GM23338 (cell line): ENCODE measurements around the gene ARF3. TPM values are rescaled to one million over a fixed set of nuclear protein-coding genes. Genes with fewer than 3 reads are reported as not detected.

Experiments used
- ATAC-seq: fragments of 200-7000 bp; cut with Tn5 transposase; 3 replicates; pipeline ENCODE4 v1.9.1; 2020
- DNase-seq: peaks from one replicate; pipeline ENCODE4 v3.0.0-alpha.2; 2015; ENCODE audit warnings: low spot score
- H2AFZ ChIP-seq: fragments of 200-600 bp; sonication (generic); 2 replicates; pipeline ENCODE4 v1.8.0; 2016; ENCODE audit warnings: antibody characterized with exemption, mild to moderate bottlenecking, moderate library complexity
- H3F3A ChIP-seq: fragments of 200-600 bp; sonication (generic); replicated peaks from 2 replicates; pipeline ENCODE4 v1.8.0; 2017; ENCODE audit warnings: antibody characterized with exemption, mixed run types, low read depth
- H3K27ac ChIP-seq: fragments of 200-600 bp; sonication (generic); 2 replicates; pipeline ENCODE4 v1.6.1; 2016; ENCODE audit warnings: low read depth
- H3K27me3 ChIP-seq: fragments of 200-600 bp; sonication (generic); 2 replicates; pipeline ENCODE4 v1.8.0; 2016; ENCODE audit warnings: mild to moderate bottlenecking, mixed run types, moderate library complexity; ENCODE audit not compliant: insufficient read depth
- H3K36me3 ChIP-seq: fragments of 200-600 bp; sonication (generic); 2 replicates; pipeline ENCODE4 v1.8.0; 2016; ENCODE audit warnings: mild to moderate bottlenecking; ENCODE audit not compliant: insufficient read depth
- H3K4me1 ChIP-seq: fragments of 200-600 bp; sonication (generic); 2 replicates; pipeline ENCODE4 v1.8.0; 2016; ENCODE audit warnings: mild to moderate bottlenecking, moderate library complexity; ENCODE audit not compliant: insufficient read depth
- H3K4me2 ChIP-seq: fragments of 200-600 bp; sonication (generic); 2 replicates; pipeline ENCODE4 v1.7.1; 2017; ENCODE audit warnings: mixed run types
- H3K4me3 ChIP-seq: fragments of 200-600 bp; sonication (generic); 2 replicates; pipeline ENCODE4 v1.6.1; 2016; ENCODE audit warnings: mixed run types
- H3K79me2 ChIP-seq: fragments of 200-600 bp; sonication (generic); replicated peaks from 2 replicates; pipeline ENCODE4 v1.8.0; 2017; ENCODE audit warnings: mild to moderate bottlenecking; ENCODE audit not compliant: insufficient read depth
- H3K9me2 ChIP-seq: fragments of 200-600 bp; sonication (generic); 2 replicates; pipeline ENCODE4 v1.8.0; 2017; ENCODE audit not compliant: insufficient read depth
- H4K20me1 ChIP-seq: fragments of 200-600 bp; sonication (generic); replicated peaks from 2 replicates; pipeline ENCODE4 v1.8.0; 2017; ENCODE audit warnings: mild to moderate bottlenecking; ENCODE audit not compliant: insufficient read depth
- H3K27ac Mint-ChIP-seq: 2 replicates; pipeline ENCODE4 v1.8.0; 2020; ENCODE audit warnings: inconsistent platforms, mild to moderate bottlenecking, moderate library complexity, mixed read lengths
- H3K27me3 Mint-ChIP-seq: 3 replicates; pipeline ENCODE4 v1.8.0; 2022; ENCODE audit warnings: low read depth, mild to moderate bottlenecking, moderate library complexity, mixed read lengths, inconsistent platforms; ENCODE audit not compliant: insufficient read depth, poor library complexity
- H3K36me3 Mint-ChIP-seq: 3 replicates; pipeline ENCODE4 v1.8.0; 2021; ENCODE audit warnings: low read depth, mild to moderate bottlenecking, inconsistent platforms, moderate library complexity, mixed read lengths
- H3K4me1 Mint-ChIP-seq: 3 replicates; pipeline ENCODE4 v1.8.0; 2020; ENCODE audit warnings: mild to moderate bottlenecking, inconsistent platforms, mixed read lengths
- H3K4me3 Mint-ChIP-seq: 3 replicates; pipeline ENCODE4 v1.8.0; 2021; ENCODE audit warnings: moderate library complexity, mild to moderate bottlenecking, inconsistent platforms, mixed read lengths
- H3K9me3 Mint-ChIP-seq: 3 replicates; pipeline ENCODE4 v1.8.0; 2020; ENCODE audit warnings: moderate library complexity, mild to moderate bottlenecking, inconsistent platforms, mixed read lengths
- CREB1 ChIP-seq: fragments of 250-450 bp; sonication (Bioruptor Pico); IDR thresholded peaks from 2 replicates; pipeline ENCODE4 v1.5.0; 2020; ENCODE audit warnings: low read depth, mild to moderate bottlenecking, moderate library complexity
- CTCF ChIP-seq, 2 experiments: fragments of 200-600 bp in 1 of 2; sonication (generic) in 1 of 2; conservative IDR thresholded peaks; 2 replicates each; pipeline versions ENCODE4 v1.5.1 to v1.6.1; 2016 to 2017; ENCODE audit warnings: antibody characterized with exemption in 2 of 2, low read depth in 2 of 2, mild to moderate bottlenecking in 2 of 2, moderate library complexity in 1 of 2
- ETS1 ChIP-seq: IDR thresholded peaks from 2 replicates; pipeline ENCODE4 v1.6.1; 2016; ENCODE audit warnings: antibody characterized with exemption
- EZH2 ChIP-seq: fragments of 200-600 bp; sonication (generic); IDR thresholded peaks from one replicate; pipeline ENCODE4 v1.8.0; 2017; ENCODE audit warnings: antibody characterized with exemption, mild to moderate bottlenecking, low read depth; ENCODE audit not compliant: unreplicated experiment
- EZH2phosphoT487 ChIP-seq: fragments of 200-600 bp; sonication (generic); IDR thresholded peaks from one replicate; pipeline ENCODE4 v1.8.1; 2018; ENCODE audit warnings: antibody characterized with exemption; ENCODE audit not compliant: unreplicated experiment
- JUNB ChIP-seq: IDR thresholded peaks from one replicate; pipeline ENCODE4 v1.6.1; 2016; ENCODE audit warnings: antibody characterized with exemption; ENCODE audit not compliant: unreplicated experiment
- NANOG ChIP-seq: IDR thresholded peaks from 2 replicates; pipeline ENCODE4 v1.6.1; 2016; ENCODE audit warnings: antibody characterized with exemption, borderline replicate concordance
- POLR2AphosphoS5 ChIP-seq: IDR thresholded peaks from 2 replicates; pipeline ENCODE4 v1.6.1; 2016; ENCODE audit warnings: antibody characterized with exemption, low read depth
- REST ChIP-seq: IDR thresholded peaks from one replicate; pipeline ENCODE4 v1.6.1; 2018; ENCODE audit warnings: antibody characterized with exemption; ENCODE audit not compliant: unreplicated experiment
- STAT1 ChIP-seq: IDR thresholded peaks from one replicate; pipeline ENCODE4 v1.6.1; 2016; ENCODE audit warnings: antibody characterized with exemption; ENCODE audit not compliant: unreplicated experiment
- ZNF114 ChIP-seq: fragments of 250-450 bp; sonication (Bioruptor Pico); IDR thresholded peaks from 2 replicates; pipeline ENCODE4 v1.5.0; 2020; ENCODE audit warnings: mild to moderate bottlenecking, moderate library complexity
- ZNF331 ChIP-seq: fragments of 250-450 bp; sonication (Bioruptor Pico); IDR thresholded peaks from 2 replicates; pipeline ENCODE4 v1.5.0; 2020; ENCODE audit warnings: low read depth, mild to moderate bottlenecking, moderate library complexity
- polyA plus RNA-seq: library from polyadenylated mRNA; unstranded; fragments of >200 nt; fragmentation: Nextera tagmentation; extraction: Ambion mirVana; gene quantifications from 2 replicates; pipeline ENCODE4 v1.2.1, GENCODE V29; 2016
- total RNA-seq: library from RNA; depleted of rRNA; stranded (reverse); fragments of >200 nt; shearing (Covaris generic); gene quantifications from 2 replicates; pipeline ENCODE4 v1.2.3, GENCODE V29; 2014
- TF ChIP-seq, protein P1 (sequence below): fragments of 250-450 bp; sonication (Bioruptor Pico); IDR thresholded peaks from 2 replicates; pipeline ENCODE4 v1.5.0; 2020; ENCODE audit warnings: mild to moderate bottlenecking, moderate library complexity

ARF3 gene
- total and polyA plus RNA-seq, 2 experiments from 2014 or later: 53.9 to 125 TPM

DNA sequence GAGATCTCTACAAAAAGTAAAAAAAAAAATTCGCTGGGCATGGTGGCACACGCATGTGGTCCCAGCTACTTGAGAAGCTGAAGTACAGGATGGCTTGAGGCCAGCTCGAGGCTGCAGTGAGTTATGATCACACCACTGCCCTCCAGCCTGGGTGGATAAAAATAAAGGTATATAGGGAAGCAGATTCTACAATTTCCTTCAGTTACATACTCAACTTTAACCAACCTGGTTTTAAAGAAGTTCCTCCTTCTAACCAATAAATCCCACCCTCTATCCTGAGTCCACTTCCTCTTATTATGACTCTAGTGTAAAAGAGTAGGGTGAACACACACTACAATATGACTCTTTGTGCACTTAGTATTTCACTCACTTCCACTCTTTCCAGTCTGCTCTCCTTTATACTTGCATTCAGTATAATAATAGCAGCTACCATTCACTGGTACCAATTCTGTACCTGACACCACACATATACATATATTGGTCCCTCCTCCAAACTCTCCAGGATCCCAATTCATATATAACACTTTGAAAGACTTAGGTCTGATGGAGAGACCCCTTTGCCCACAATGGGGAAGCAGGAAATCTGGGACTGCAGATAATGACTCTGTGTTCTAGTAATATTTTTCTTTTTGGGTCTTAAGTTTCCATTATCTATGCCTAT is 2.3 kb downstream of the ARF3 start:
- TF ChIP-seq ZNF114 (CRISPR knock-in tag) (no peak), EZH2phosphoT487 (no peak), NANOG (no peak), ETS1 (no peak), JUNB (no peak), EZH2 (no peak), CREB1 (CRISPR knock-in tag) (no peak), REST (no peak), POLR2AphosphoS5 (no peak), ZNF331 (CRISPR knock-in tag) (no peak), CTCF (conservative IDR thresholded peaks at IDR 0.05; ENCODE audit: low read depth in 2 of 2) (no peak), STAT1 (no peak)
- TF ChIP-seq, protein P1, sequence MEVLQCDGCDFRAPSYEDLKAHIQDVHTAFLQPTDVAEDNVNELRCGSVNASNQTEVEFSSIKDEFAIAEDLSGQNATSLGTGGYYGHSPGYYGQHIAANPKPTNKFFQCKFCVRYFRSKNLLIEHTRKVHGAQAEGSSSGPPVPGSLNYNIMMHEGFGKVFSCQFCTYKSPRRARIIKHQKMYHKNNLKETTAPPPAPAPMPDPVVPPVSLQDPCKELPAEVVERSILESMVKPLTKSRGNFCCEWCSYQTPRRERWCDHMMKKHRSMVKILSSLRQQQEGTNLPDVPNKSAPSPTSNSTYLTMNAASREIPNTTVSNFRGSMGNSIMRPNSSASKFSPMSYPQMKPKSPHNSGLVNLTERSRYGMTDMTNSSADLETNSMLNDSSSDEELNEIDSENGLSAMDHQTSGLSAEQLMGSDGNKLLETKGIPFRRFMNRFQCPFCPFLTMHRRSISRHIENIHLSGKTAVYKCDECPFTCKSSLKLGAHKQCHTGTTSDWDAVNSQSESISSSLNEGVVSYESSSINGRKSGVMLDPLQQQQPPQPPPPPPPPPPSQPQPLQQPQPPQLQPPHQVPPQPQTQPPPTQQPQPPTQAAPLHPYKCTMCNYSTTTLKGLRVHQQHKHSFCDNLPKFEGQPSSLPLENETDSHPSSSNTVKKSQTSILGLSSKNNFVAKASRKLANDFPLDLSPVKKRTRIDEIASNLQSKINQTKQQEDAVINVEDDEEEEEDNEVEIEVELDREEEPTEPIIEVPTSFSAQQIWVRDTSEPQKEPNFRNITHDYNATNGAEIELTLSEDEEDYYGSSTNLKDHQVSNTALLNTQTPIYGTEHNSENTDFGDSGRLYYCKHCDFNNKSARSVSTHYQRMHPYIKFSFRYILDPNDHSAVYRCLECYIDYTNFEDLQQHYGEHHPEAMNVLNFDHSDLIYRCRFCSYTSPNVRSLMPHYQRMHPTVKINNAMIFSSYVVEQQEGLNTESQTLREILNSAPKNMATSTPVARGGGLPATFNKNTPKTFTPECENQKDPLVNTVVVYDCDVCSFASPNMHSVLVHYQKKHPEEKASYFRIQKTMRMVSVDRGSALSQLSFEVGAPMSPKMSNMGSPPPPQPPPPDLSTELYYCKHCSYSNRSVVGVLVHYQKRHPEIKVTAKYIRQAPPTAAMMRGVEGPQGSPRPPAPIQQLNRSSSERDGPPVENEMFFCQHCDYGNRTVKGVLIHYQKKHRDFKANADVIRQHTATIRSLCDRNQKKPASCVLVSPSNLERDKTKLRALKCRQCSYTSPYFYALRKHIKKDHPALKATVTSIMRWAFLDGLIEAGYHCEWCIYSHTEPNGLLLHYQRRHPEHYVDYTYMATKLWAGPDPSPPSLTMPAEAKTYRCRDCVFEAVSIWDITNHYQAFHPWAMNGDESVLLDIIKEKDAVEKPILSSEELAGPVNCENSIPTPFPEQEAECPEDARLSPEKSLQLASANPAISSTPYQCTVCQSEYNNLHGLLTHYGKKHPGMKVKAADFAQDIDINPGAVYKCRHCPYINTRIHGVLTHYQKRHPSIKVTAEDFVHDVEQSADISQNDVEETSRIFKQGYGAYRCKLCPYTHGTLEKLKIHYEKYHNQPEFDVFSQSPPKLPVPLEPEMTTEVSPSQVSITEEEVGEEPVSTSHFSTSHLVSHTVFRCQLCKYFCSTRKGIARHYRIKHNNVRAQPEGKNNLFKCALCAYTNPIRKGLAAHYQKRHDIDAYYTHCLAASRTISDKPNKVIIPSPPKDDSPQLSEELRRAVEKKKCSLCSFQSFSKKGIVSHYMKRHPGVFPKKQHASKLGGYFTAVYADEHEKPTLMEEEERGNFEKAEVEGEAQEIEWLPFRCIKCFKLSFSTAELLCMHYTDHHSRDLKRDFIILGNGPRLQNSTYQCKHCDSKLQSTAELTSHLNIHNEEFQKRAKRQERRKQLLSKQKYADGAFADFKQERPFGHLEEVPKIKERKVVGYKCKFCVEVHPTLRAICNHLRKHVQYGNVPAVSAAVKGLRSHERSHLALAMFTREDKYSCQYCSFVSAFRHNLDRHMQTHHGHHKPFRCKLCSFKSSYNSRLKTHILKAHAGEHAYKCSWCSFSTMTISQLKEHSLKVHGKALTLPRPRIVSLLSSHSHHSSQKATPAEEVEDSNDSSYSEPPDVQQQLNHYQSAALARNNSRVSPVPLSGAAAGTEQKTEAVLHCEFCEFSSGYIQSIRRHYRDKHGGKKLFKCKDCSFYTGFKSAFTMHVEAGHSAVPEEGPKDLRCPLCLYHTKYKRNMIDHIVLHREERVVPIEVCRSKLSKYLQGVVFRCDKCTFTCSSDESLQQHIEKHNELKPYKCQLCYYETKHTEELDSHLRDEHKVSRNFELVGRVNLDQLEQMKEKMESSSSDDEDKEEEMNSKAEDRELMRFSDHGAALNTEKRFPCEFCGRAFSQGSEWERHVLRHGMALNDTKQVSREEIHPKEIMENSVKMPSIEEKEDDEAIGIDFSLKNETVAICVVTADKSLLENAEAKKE (CRISPR knock-in tag): no peak
- H3K36me3 Mint-ChIP-seq: peaks cover 43% of the 10 kb centered on the region
- Histone ChIP-seq H3K4me3 (peak overlapping the region; percentile 87; the same call in 1 of the 2 replicates), H3K9me2 (no peaks in the 10 kb centered on the region), H3F3A (0 out of 2 replicates have a peak, but pooled peaks cover 2% of the 10 kb centered on the region), H3K79me2 (peaks cover 69% of the 10 kb centered on the region), H3K4me1 (peaks cover 15% of the 10 kb centered on the region), H3K4me2 (peak overlapping the region; percentile 74), H2AFZ (no peak overlapping the region), H3K27me3 (no peaks in the 10 kb centered on the region), H4K20me1 (peaks cover 41% of the 10 kb centered on the region), H3K27ac (0 out of 2 replicates have a peak overlapping the region, but pooled peaks have one; percentile 83), H3K36me3 (peaks cover 11% of the 10 kb centered on the region; the same call in 1 of the 2 replicates)
- H3K4me1 Mint-ChIP-seq: peaks cover 27% of the 10 kb centered on the region
- H3K27ac Mint-ChIP-seq: no peak overlapping the region
- H3K9me3 Mint-ChIP-seq: no peaks in the 10 kb centered on the region; the same call in 2 of the 3 replicates
- H3K4me3 Mint-ChIP-seq: peak overlapping the region; percentile 97
- no peak for DNase-seq
- ATAC-seq: no peak
- peaks cover 19% of the 10 kb centered on the region for H3K27me3 Mint-ChIP-seq
